GM20000 (cell line): ENCODE results near the gene APC2.
A peak's percentile ranks its signal among the peaks of the same experiment; 100 is the strongest.

Experiments
- DNase-seq: peaks from one replicate; pipeline ENCODE4 v3.0.0; 2012; ENCODE audit warnings: low spot score
- TF ChIP-seq, protein P1 (sequence below): IDR thresholded peaks from 2 replicates; pipeline ENCODE4 v1.5.1; 2012; ENCODE audit warnings: mild to moderate bottlenecking, control low read depth; ENCODE audit errors: extremely low read depth, missing control alignments

The APC2 gene

DNA sequence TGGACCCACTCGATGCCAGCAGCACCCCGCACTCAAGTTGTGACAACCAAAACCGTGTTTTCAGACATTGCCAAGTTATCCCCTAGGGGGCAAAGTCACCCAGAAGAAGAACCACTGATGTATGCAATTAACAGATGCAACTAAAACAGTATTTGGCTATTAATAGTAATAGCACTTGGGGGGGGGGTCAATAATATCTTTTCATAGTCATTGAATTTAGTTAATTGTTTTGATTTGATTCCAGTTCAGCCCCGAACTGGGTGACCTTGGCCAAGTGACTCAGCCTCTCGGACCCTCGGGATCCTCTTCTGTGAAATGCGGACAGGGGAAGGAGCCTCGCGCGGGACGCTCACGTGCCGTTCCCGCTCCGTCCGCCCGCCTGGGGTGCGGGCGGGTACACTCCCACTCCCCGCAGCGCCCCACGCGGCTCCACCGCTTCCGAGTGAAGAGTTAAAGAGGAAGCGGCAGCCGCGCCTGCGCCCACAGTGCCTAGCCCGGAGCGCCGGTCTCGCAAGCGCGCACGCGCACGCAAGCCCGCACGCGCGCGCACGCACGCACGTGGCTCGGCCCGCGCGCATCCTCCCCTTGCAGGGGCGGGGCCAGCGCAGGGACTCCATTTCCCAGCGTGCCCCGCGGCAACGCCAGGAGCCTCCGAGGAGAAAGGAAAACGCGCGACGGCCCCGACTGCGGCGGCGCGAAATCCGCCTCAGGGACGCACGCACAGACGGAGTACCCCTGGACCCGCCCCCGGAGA is 43.0 kb upstream of the APC2 start:
- DNase-seq = peak; percentile 100
- TF ChIP-seq, protein P1, sequence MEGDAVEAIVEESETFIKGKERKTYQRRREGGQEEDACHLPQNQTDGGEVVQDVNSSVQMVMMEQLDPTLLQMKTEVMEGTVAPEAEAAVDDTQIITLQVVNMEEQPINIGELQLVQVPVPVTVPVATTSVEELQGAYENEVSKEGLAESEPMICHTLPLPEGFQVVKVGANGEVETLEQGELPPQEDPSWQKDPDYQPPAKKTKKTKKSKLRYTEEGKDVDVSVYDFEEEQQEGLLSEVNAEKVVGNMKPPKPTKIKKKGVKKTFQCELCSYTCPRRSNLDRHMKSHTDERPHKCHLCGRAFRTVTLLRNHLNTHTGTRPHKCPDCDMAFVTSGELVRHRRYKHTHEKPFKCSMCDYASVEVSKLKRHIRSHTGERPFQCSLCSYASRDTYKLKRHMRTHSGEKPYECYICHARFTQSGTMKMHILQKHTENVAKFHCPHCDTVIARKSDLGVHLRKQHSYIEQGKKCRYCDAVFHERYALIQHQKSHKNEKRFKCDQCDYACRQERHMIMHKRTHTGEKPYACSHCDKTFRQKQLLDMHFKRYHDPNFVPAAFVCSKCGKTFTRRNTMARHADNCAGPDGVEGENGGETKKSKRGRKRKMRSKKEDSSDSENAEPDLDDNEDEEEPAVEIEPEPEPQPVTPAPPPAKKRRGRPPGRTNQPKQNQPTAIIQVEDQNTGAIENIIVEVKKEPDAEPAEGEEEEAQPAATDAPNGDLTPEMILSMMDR = peak; percentile 4

- TF ChIP-seq, protein P1 = no peak
- DNase-seq = peak; percentile 83
Observed at GRCh38 chr19:1407528-1408299, 42.2 kb upstream of the APC2 start, which contains the start of gene DAZAP1. DAZAP1 (plus strand) TSS chr19:1407586; CDS start chr19:1407774, 188 bp downstream.

- peak; percentile 68 for DNase-seq
- TF ChIP-seq, protein P1 = no peak
Observed at GRCh38 chr19:1408300-1409203, 41.4 kb upstream of the APC2 start.

GRCh38 chr19:1409204-1410005 is 40.5 kb upstream of the APC2 start:
- TF ChIP-seq, protein P1 = no peak
- DNase-seq = no peak

DNA sequence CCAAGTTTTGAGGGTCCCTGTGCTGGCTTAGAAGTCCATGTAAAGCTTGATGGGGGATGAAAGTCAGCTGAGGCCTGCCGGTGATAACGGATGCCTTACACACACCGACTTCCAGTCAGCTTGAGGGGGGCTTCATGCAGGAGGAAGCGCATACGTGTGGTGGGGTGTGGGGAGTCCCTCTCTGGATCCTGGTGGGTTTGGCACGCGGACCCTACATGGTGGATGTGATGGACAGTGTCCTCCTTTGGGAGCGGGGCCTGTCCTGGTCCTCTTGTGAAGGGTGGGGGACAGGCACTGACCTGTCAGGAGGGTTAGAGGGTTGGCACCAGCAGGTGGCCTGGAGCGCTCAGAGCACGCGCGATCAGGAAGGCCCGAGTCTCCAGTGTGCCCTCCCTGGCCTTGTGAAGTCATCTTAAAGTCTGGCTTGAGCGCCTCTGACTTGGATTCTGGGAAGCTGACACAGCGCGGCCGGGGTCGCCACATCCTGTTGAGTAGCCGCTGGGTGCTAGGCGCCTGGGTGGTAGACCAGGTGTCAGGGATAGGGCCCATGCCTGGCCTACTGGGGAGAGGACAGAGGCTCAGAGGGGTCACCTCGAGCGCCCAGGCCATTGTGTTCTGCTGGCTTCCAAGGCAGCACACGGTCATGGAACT is 39.7 kb upstream of the APC2 start:
- TF ChIP-seq, protein P1 = no peak
- no peak for DNase-seq

GRCh38 chr19:1410789-1411188 is 39.1 kb upstream of the APC2 start:
- TF ChIP-seq, protein P1 = no peak
- no peak for DNase-seq
